ENCODE measurements around the gene UBN1.

Gene UBN1

DNA sequence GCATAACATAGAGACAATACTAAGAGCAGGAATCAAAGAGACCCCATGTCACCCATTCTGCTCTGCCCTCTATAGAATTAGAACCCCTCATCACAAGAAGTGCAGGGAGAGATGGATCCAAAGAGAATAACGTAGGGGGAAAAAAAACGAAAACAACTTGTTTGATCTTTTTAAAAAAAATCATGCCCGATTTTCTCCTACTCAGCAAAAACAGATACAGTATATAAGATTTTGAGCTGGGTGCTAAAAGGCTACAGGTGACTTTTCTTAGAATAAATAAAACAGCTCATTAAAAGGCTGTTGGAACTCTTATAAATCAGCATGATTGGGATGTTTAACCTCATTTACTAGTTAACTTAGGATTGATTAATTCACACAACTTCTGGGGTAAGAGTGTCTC is 17.4 kb downstream of the UBN1 start:
- no peak for DNase-seq

GRCh38 chr16:4865231-4865860 is 18.1 kb downstream of the UBN1 start:
- no peak for DNase-seq

DNA sequence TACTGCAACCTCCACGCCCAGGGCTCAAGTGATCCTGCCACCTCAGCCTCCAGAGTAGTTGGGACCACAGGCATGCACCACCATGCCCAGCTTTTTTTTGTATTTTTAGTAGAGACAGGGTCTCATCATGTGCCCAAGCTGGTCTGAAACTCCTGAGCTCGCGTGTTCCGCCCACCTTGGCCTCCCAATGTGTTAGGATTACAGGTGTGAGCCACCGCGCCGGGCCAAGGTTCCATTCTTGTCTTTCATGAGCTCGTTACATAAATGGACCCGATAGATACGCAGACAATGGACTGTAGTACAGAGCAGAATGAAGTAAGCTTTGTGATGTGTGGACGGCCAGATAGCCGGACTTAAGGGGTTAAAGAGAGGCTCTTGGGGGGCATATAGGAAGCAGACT is 19.3 kb downstream of the UBN1 start:
- no peak for DNase-seq

DNA sequence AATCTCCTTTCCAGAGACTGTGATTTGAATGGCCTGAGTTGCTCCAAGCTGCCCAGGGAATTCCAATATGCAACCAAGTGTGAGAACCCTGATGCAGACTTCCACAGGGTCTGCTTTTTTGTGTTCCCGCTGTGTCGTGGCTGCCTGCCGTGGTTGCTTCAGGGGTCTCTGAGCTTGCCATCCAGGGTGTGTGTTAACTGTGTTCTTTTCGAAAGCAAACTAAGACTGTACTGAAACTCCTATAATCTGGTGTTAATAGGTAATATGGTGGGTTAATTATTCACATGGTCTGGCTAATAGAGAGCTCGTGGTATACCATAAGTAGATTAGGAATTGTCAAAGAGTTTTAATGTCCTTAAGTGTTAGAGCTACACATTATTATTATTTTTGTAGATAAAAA is 20.7 kb downstream of the UBN1 start:
- DNase-seq = no peak

GRCh38 chr16:4868535-4868934 is 21.3 kb downstream of the UBN1 start:
- DNase-seq = no peak

- no peak for DNase-seq
These were observed 22.0 kb downstream of the UBN1 start for GRCh38 chr16:4869147-4869805.

DNA sequence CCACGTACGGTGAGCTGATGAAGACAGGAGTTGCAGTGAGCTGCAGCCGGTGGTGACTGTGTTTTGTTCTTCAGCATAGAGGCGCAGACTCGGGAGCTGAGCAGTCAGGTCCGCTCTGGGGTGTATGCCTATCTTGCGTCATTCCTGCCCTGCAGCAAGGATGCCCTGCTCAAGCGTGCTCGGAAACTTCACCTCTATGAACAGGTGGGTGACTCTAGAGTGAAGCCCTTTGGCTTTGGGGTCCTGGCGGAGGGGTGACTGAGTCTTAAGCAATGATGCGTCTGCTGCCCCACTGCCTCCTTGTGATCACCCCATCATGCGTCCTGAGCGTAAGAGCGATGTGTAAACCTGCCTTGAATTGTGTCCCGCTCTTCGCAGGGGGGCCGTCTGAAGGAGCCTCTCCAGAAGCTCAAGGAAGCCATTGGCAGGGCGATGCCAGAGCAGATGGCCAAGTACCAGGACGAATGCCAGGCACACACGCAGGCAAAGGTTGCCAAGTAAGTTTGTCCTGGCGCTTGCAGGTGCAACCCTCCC is 22.9 kb downstream of the UBN1 start:
- DNase-seq = peak; percentile 56

DNA sequence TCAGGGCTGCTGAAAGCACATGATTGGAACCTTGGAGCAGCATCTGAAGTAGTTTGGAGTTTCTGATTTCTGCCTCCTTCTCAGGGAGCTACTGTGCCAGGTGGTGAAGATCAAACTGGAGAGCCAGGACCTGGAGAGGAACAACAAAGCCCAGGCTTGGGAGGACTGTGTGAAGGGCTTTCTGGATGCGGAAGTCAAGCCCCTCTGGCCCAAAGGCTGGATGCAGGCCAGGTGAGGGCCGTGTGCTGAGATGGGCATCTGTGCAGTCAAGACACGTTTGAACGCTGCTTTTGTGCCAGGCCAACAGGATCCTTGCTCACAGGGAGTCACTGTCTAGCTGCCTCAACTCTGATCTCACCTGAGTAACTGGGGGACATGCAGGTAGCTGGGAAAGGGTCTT is 23.8 kb downstream of the UBN1 start:
- DNase-seq = no peak

GRCh38 chr16:4873091-4873490 is 25.8 kb downstream of the UBN1 start:
- DNase-seq = no peak

- no peak for DNase-seq
These were observed 27.4 kb downstream of the UBN1 start for GRCh38 chr16:4874666-4875065.

DNA sequence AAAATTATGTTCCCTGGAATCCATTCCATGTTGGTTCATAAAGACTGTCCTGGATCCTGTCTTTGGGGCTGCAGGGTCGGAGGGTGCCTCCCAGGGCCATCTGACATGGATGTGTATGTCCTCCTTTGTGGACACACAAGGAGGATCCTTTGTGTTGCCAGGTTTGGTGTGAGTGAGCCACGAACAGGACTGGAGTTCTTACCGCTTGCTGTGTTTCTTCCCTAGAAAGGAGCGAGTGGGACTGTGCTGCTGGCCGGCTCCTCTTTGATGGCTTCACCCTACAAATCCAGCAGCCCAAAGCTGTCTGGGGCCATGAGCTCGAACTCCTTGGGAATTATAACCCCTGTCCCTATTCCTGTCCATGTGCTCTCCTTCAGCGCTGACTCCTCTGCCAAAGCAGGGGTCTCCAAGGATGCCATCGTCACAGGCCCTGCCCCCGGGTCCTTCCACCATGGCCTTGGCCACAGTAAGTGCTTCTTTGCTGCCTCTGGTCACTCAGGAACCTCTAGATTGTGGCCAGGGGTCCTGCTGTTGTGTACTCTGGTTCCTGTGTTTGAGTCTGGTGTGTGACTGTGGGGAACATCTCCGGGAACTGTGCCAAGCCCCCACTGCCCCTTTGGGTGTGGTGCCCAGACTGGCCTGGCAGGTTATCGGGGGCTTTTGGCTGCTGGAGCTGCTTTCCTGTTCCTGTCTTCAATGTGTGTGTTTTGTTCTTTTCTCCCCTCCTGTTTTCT is 29.5 kb downstream of the UBN1 start:
- no peak for DNase-seq

GRCh38 chr16:4877380-4877685 is 30.1 kb downstream of the UBN1 start:
- no peak for DNase-seq

DNA sequence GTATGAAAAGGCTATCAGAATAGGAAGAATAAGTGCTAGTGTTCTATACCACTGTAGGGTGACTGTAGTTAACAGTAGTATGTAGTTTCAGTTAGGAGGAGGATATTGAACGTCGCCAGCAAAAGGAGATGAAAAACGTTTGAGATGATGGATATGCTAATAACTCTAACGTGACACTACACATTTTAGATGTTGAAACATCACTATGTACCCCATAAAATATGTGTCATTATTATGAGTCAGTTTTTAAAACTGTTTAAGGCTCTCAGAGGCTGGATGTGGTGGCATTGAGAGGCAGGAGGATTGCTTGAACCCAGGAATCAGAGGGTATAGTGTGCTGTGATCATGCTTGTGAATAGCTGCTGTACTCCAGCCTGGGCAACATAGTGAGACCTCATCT is 31.8 kb downstream of the UBN1 start:
- DNase-seq = no peak

DNA sequence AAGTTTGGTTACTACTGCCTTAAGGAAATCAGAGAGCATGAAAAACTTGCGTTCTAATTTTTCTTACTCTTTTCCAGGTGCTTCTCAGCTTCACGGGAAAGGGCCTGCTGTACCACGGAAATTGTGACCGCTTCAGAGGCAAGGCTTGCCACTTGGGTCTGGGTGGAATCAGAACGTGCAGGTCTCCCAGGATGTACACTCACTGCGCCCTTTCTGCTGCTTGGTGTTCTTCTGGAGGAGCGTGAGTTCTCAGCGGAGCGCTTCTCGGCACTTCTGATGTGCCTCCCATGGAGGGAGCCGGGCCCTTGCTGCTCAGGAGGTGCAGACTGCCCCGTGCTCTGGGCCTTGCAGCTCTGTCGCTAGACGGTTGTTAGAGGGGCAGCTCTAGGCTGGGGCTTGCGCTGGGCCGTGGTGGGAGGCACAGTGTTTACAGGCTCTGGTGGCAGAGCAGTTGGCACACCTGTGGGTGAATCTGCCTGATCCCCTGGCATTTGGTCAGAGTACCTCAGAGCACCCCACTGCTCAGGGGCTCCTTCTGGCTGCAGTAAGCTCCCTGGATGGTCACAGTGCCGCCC is 32.8 kb downstream of the UBN1 start:
- DNase-seq = no peak

- DNase-seq = peak; percentile 10
These were observed 34.8 kb downstream of the UBN1 start for GRCh38 chr16:4882000-4882632.

- no peak for DNase-seq
These were observed 35.5 kb downstream of the UBN1 start for GRCh38 chr16:4882633-4883285.

DNA sequence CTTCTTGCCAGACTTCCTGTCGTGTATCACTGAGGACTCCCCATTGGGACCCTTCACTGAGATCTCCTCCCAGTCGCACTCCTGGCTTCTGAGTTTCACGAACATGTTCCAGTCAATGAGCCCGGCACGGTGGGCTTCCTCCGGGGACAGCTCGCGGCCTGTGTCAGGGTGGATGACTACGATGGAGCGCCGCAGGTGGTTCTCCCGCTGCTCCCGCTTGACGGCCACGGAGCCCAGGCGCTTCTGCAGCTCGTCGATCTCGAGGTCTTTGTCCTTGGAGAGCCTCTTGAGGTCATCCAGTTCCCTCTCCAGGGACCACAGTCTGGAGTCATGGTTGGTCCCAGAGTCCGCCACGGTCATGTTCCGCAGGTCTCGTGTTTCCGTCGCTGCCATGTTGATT is 36.2 kb downstream of the UBN1 start:
- no peak for DNase-seq

DNA sequence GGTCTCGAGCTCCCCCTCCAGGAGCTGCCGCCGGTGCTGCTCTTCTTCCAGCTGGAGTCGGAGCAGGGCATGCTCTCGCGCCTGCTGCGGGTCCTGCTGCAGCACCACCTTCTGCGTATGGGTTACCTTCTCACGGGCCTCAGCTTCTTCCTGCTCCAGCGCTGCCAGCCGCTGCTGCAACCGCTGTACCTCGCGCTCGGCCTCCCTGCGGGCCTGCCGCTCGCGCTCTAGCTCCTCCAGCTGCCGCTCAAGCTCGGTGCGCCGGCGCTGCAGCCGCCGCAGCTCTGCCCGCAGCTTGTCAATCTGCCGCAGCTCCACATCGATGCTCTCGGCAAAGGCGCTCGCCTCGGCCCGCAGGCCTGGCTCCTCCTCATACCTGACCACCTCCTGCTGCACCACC is 36.9 kb downstream of the UBN1 start:
- no peak for DNase-seq

DNA sequence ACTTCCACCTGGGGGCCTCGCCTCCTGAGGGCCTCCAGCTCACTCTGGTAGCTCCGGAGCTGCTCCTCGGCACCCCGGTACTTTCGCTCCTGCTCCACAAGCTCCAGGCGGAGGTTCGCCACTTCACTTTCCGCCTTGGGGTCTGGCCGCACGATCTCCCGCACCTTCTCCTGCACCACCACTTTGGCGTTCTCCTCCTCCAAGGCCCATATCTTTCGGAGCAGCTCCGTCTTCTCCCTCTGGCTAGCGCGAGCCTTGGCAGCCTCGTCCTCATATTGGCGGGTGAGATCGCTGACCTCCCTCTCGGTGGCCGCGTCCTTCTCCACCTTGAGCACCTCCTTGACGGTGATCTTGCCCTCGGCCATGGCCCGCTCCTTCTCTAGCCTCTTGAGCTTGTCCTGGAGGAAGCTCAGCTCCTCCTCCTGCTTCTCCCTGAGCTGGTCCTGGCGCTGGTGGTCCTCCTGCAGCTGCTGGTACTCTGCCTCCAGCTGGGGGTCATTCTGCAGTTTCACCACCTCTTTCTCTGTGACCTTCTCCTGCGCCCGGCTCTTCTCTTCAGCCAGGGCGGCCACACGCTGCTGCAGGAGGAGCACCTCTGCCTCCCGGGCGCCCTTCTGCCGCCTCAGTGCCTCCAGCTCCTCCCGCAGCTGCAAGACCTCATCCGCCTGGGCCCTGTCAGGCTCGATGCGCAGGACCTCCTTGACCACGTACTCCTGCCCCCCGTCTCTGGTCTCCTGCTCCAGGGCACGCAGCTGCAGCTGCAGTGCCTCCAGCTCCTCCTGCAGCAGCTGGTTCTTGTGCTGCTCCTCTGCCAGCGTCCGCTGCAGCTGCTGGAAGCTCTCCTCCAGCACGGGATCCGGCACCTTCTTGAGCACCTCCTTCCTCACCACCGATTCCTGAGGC is 37.9 kb downstream of the UBN1 start:
- DNase-seq = no peak

GRCh38 chr16:4886151-4886550 is 38.9 kb downstream of the UBN1 start:
- DNase-seq = no peak

DNA sequence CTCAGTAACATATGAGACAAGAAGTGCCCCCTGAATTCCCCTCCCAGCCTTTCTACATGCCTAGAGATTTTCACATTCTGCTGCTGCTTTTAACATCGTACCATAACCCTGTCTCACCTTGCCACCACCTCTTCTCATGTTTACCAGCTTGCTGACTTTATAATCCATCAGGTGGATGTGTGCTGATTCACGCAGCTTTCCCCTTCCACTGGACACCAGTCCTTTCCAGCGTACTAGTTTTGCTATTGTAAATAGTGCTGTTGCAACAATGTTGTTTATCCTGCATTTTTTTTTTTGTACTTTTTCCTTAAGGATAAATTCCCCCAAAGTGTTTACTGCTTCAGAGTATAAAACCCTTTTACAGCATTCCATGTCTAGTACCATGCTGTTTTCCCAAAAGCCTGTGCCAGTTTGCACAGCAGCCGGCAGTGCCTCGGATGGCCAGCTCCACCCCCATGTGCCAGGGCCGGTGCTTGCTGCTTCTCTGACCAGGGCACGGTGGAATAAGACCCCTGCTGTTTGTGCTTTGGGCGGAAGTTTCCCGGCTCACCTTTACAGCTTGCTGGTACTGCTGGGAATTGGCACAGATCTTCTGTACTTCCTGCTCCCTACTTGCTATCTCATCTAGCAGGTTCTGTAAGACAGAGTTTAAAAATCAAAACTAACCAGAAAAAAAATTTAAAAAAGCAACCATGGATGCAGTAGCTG is 41.3 kb downstream of the UBN1 start:
- no peak for DNase-seq

Measured in NCI-H446 treated with DMSO at 0.1 percent for 48 hours (cell line).